Endometrial microvascular endothelial cells (primary cell): ENCODE data around the gene PTPRD. TPM values are rescaled to one million over a fixed set of nuclear protein-coding genes. Genes with fewer than 3 reads are reported as not detected.

Experiments
- in situ Hi-C: cut with HindIII; loops from 2 replicates; pipeline ENCODE4 v1.10.0; 2017; ENCODE audit warnings: low sequenced_read_pairs, low pct_unique_long_range_greater_than_20kb; ENCODE audit errors: inconsistent ontology term
- total RNA-seq: library from RNA; depleted of rRNA; stranded (reverse); fragments of >200 nt; gene quantifications from one replicate; pipeline ENCODE4 v1.2.3, GENCODE V29; 2015; ENCODE audit errors: inconsistent ontology term

The PTPRD gene
- total RNA-seq, 1 donor from 2014 or later: under 0.01 TPM

DNA sequence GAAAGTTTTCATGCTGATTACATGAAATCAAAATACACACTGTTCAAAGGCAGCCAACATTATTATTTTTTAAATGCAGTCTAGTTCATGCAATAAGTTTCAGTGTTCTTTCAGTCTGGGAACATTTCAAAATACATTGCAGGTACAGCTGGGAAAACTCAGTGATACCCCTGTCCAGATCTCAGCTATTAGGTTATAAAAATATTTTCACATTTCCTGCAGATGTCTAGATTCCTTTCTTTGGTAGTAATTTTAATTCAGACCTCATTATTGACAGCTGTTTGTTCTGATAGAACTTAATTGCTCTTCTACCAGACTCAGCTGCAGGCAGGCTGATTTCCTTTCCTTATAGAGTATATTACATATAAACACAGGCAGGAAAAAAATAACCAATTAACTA lies 2256.4 kb downstream of the PTPRD start:
- in situ Hi-C loops: no loop called here

- in situ Hi-C loops: no loop called here
These were observed 2261.4 kb downstream of the PTPRD start for GRCh38 chr9:8351436-8351835.

DNA sequence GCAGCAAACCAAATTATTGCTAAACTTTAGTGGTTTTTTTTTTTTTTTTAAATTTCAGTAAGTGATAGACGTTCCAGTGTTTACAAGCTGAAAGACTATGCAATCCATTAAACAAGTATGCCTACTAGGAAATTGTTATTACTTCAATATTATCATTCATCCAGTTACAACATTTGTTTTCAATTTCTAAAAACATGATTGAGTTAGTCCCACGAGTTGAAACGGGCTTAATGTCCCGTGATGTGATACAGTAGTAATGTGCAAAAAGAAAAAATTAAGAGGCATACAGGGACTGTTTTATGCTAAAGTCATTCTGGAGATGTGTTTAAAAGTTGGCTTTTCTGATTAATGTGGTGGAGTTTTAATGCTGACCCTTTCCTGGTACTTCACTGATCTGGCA lies 2262.9 kb downstream of the PTPRD start:
- in situ Hi-C loops: no loop called here

DNA sequence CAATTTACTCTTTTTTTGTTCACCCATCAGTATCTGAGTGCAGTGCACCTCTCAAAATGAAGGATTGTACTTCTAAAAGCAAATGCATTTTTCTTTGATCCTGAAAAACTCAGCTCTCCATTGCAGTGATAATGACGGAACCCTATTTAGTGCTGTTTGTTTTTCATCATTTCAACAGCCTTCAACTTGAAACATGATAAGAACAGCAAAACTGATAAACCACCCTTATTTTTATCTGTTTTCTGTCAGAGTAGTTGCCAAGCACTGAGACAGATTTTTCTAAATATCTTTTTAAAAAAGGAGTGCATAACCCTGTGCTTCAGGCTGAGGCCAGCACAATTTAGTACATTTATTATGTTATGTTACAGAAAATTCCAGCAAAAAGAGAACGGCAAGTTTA lies 2263.4 kb downstream of the PTPRD start:
- in situ Hi-C loops: no loop called here

DNA sequence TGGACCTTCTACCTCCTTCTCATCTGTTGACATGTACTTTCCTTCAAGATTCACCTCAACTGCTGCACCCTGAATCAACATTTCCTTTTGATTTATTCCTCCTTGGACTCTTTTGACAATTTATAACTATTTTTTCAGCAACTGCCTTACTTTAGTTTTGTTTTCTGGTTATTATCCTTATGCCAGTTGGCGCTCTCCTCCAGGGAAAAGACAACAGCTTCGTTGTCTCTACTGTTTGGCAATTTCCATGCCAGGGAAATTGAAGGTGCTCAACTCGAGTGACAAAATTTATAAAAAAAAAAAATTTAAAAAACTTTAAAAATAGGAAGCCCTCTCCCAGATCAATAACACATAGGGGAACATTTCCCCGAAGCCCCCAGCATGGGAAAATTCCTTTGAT lies 2264.0 kb downstream of the PTPRD start:
- in situ Hi-C loops: no loop called here

- in situ Hi-C loops: no loop called here
These were observed 2266.5 kb downstream of the PTPRD start for GRCh38 chr9:8346296-8346695.

GRCh38 chr9:8338767-8339510 lies 2273.9 kb downstream of the PTPRD start:
- in situ Hi-C loops: no loop called here

DNA sequence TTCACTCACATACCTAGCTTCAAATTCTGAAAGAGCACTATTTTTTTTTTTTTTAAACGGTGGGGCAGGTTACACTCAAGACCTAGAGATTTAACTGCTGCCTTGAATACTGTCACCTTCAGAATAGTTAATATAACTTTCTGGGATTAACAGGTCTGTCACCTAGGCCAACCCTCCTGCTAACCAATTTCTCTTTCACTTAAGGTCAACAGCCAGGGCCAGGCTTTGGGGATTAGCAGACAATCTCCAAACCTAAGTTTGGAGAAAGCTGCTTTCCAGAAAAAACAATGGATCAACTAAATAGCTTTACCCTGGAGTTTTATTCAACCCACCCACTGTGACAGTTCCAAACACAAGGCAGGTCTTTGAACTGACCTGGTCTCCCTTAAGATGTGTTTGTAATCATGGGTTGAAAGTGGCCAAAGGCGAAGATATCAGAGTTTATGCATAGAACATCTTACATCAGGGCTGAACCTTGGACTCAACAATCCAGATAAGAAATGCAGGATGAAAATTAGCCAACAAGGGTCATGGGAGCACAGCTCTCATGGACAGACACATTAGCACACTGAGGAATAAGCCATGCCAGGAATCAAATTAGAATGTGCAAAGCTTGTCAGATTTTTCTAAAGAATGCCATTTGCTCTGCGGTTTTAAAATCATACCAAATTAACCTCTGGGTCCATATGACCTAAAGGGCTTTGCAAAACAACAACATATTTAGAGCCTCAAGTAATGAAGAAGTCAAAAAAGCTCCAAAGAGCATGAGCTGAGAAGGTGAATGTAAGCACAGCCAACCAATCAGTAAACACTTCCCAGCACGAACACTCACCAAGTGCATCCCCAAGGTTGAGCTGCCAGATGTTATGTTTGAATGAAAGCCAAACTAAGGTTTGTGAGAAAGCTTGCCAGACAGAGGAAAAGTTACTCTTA lies 2274.7 kb downstream of the PTPRD start:
- in situ Hi-C loops: no loop called here

DNA sequence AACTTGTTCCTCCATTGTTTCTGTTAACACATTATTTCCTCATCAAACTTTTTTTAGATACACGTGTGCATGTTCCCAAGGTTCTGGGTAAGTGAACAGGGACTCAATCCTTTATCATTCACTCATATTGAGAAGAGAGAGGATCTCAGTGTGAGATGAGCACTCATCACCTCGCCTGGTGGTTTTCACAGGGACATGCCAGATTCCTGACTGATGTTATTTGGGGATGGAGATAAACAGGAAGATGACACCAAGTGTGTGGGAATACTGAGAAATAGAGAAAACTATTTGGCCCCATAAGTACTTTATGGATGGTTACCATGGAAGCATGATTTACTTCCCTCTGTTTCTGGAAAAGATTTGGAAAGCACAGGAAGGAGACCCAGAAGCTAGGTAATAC lies 2279.9 kb downstream of the PTPRD start:
- in situ Hi-C loops: no loop called here

GRCh38 chr9:8332331-8332650 lies 2280.5 kb downstream of the PTPRD start:
- in situ Hi-C loops: no loop called here

DNA sequence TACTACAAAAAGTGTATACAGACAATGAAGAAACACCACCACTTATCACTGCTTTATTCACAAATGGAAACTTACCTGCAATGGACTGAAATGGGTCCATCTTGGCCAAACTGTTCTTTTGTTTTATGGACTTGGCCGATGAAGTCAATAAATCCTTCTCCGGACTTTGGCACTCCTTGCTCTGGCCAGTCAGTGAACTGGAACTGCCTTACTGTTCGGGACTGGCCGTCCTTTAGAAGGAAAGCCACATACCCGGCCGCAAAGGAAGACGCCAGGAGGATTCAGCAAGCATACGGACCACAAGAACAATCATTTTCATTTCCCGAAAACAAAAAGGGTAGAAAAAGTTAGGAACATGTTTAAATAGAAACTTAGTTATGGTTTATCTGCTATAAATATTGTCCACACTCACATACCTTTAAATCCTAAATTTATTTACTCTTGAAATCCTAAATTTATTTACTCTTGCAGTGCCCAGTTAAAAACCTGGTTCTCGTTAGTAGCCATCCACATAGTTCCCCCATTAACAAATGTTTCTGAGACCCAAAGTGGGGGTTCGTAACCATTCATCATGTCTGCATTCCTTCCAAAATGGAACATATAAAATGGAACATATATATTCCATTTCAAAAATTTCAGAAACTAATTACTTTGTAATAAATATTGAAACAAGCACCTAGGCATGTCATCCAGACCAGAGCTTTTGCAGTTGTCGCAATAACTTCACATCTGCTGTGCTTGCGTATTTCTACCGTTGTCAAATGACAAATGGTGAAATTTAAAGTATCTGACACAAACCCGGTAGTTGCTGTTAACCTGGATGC lies 2281.1 kb downstream of the PTPRD start:
- in situ Hi-C loops: no loop called here

GRCh38 chr9:8329561-8330283 lies 2283.1 kb downstream of the PTPRD start:
- in situ Hi-C loops: no loop called here

GRCh38 chr9:8315211-8315610 lies 2297.6 kb downstream of the PTPRD start:
- in situ Hi-C loops: no loop called here

GRCh38 chr9:8309258-8309657 lies 2303.5 kb downstream of the PTPRD start:
- in situ Hi-C loops: no loop called here

DNA sequence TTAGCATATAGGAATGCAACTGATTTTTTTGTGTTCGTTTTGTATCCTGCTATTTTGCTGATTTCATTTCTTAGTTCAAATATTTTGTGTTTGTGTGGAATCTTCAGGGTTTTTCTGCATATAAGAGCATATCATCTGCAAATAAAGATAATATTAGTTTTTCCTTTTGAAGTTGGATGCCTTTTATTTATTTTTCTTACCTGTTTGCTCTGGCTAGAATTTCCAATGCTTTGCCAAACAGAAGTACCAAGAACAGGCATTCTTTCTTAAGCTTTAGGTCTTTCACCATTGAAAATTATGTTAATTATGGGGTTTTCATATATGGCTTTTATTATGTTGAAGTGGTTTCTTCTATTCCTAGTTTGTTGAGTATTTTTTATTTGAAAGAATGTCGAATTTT lies 2308.1 kb downstream of the PTPRD start:
- in situ Hi-C loops: no loop called here

GRCh38 chr9:8301296-8301695 lies 2311.5 kb downstream of the PTPRD start:
- in situ Hi-C loops: no loop called here

GRCh38 chr9:8297047-8297446 lies 2315.8 kb downstream of the PTPRD start:
- in situ Hi-C loops: no loop called here

DNA sequence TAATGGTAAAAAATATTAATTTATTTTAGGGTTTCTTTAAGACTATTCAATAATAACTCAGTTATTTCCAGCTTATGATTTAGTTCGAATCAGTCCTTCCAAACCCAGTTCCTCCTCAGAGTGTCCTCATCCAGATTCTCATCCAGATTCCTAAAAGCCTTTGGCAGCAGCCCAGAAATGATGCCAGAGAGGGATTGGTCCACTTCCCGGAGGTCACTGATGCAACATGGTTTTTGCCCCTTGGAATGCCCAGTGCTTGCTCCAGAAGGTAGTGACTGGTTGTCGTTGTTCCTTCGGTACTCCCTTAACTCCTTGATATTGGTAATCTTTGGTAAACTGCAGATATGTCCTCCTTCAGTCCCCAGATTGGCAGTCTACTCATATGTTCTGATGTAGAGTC lies 2320.1 kb downstream of the PTPRD start:
- in situ Hi-C loops: no loop called here

DNA sequence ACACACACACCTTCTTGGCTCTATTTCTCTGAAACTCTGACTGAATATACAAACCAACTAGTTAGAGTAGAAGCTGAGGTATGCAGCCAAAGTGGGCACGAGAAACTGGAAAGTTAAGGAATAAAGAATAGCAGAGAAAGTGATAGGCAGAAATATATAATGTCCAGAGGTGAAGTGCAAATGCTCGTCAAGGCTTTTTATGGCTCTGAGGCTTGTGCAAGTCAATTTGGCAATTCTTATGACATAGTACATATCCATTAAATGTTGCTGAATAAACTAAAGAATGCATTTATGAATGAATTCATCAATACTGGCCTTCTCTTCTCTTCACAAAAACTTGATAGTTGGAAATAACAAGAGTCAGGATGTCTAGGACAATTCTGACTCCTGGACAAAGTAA lies 2323.1 kb downstream of the PTPRD start:
- in situ Hi-C loops: no loop called here
